HTERT RPE-1 (cell line): ENCODE results near the gene MBD6.
"Not testable (repeated sequence)": the region's sequence is repeated elsewhere in the genome, so short reads cannot be mapped to it uniquely, and the experiment has no call there.

Source experiments
- in situ Hi-C: fragments of 300-500 bp; cut with MboI; formaldehyde crosslinking; loops from 4 replicates; pipeline ENCODE4 v1.14.3; 2020; ENCODE audit warnings: low sequenced_read_pairs

Gene MBD6

GRCh38 chr12:57513677-57514076 lies 8.9 kb upstream of the MBD6 start:
- in situ Hi-C loops, result not testable (repeated sequence)

DNA sequence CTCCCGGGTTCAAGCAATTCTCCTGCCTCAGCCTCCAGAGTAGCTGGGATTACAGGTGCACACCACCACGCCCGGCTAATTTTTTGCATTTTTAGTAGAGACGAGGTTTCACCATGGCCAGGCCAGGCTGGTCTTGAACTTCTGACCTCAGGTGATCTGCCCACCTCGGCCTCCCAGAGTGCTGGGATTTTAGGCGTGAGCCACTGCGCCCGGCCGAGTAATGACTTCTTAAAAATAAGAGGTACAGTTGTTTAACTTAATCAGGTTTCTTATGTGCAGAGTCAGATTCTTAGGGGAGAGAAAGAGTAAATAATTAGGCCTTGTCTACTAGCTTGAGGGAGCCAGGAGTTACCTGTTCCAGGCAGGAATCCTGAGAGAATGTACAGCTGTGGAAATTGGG lies 8.4 kb upstream of the MBD6 start:
- in situ Hi-C loops, result not testable (repeated sequence)

GRCh38 chr12:57514720-57515407 lies 7.8 kb upstream of the MBD6 start:
- in situ Hi-C loops, result no loop called here

GRCh38 chr12:57515408-57515933 lies 7.2 kb upstream of the MBD6 start:
- in situ Hi-C loops, result no loop called here

GRCh38 chr12:57515934-57516541 lies 6.6 kb upstream of the MBD6 start:
- in situ Hi-C loops, result no loop called here

- in situ Hi-C loops, result no loop called here
Observed at GRCh38 chr12:57516617-57517153, 5.9 kb upstream of the MBD6 start.

DNA sequence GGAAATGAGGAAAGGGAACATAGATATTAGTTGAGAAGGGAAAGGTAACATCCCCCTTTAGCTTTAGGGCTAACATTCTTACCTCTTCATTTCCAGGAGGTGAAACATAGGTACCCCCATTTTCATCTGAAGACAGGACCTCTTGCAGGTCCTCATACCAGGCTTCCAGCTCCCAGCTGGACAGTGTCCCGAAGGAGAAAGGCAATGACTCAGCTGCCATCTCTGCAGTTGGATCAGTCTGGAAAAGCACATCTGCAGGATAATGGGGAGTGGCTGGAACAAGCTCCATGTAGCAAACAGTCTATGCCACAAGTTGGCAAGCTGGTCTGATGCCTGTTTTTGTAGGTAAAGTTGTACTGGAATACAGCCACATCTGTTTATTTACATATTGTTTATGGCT lies 5.4 kb upstream of the MBD6 start:
- in situ Hi-C loops, result no loop called here

GRCh38 chr12:57517718-57518117 lies 4.9 kb upstream of the MBD6 start:
- in situ Hi-C loops, result not testable (repeated sequence)

DNA sequence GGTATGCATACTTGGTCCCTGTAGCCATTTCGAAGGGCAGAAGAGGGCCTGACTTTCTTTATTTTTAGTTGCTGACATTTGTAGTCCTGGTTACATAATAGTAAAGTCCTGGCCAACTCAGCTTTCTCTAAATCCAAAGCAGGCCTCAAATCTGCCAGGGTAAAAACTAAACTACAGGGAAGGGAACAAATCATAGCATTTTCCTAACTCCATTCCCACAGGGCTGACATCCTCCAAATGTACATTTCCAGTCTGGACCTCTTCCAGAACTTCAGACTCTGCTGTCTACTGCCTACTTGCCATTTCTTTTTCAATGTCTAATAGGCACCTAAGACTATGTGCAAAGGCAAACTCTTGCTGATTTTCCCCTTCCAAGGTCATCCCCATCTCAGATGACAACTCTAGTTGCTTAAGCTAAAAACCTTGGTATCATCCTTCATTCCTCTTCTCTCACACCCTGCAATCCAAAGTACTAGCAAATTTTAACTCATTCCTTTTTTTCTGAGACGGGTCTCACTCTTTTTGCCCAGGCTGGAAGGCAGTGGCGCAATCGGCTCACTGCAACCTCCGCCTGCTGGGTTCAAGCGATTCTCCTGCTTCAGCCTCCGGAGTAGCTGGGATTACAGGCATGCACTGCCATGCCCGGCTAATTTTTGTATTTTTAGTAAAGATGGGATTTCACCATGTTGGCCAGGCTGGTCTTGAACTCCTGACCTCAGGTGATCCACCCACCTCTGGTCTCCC lies 4.3 kb upstream of the MBD6 start:
- in situ Hi-C loops, result no loop called here

DNA sequence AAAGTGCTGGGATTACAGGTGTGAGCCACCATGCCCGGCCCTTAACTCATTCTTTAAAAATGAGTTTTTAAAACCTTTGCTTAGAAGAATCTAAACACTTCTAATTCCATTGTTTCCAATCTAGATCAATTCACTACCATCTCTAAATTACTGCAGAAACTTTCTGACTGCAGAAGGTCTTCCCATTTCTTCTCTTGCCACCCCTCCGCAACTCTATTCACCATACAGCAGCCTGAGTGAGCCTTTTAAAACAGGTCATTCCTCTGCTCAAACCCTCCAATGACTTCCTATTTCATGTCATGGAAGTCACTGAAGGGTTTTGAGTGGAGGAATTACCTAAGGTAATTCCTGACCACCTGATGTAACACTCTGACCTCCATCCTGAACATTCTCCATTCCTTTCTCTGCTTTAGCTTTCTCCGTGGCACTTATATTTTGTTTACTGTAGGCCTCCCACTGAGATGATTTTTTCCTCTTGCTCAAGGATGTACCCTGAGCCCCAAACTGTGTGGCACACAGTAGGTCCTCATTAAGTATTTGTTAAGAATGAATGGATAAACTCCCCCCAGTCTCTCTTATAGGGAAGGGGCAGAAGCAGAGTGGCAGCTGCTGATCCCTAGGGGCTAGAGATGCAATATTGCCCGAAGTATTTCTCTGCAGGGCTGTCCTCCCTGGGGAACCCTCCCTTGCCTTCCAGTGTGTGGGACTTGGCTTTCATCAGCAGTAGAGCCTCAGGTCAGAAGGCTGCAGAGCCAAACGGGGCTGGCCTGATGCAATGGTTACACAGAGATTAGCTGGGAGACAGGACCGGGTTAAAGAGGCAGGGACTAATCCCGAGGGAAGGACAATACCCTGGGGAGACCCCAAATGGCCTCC lies 3.5 kb upstream of the MBD6 start:
- in situ Hi-C loops, result no loop called here

DNA sequence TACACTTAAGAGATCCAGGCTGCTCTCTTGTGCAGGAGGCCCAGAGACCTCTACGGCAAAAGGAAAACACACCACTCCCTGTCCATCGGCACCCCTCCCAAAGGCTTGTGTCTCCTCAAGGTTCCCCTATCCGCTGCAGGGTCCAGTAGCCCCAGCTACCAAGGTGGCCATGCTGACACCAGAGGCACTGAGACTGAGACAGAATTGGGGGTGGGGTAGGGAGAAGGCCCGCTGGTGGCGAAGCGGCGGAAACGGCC lies 2.9 kb upstream of the MBD6 start:
- in situ Hi-C loops, result no loop called here

GRCh38 chr12:57520053-57520818 lies 2.4 kb upstream of the MBD6 start, which contains the start of gene DDIT3:
Gene DDIT3 (minus strand): TSS chr12:57520514. CDS start chr12:57517406, 3,108 bp downstream.
- in situ Hi-C loops, result no loop called here

GRCh38 chr12:57521525-57522010 lies 1.1 kb upstream of the MBD6 start:
- in situ Hi-C loops, result no loop called here

- in situ Hi-C loops, result no loop called here
Observed at GRCh38 chr12:57522887-57523705, 472 bp downstream of the MBD6 start.

GRCh38 chr12:57523706-57524614 lies 1.3 kb downstream of the MBD6 start:
- in situ Hi-C loops, result no loop called here

- in situ Hi-C loops, result no loop called here
Observed at GRCh38 chr12:57524814-57525614, 2.4 kb downstream of the MBD6 start.
